Activated T-cell treated with anti-CD3 and anti-CD28 coated beads, Interleukin-2, amount 50 U/mL, for 24 hours (primary cell): ENCODE measurements around the gene LDLRAD1.

Experiments used
- DNase-seq: peaks from one replicate; pipeline ENCODE4 v3.0.0-alpha.2; 2020
- H3K27ac Mint-ChIP-seq: 2 replicates; pipeline ENCODE4 v1.8.0; 2020; ENCODE audit warnings: mild to moderate bottlenecking, mixed read lengths
- H3K27me3 Mint-ChIP-seq: 2 replicates; pipeline ENCODE4 v1.8.0; 2020; ENCODE audit warnings: mixed read lengths
- H3K36me3 Mint-ChIP-seq: 2 replicates; pipeline ENCODE4 v1.8.0; 2020; ENCODE audit warnings: low read depth, mixed read lengths
- H3K4me1 Mint-ChIP-seq: 2 replicates; pipeline ENCODE4 v1.8.0; 2020; ENCODE audit warnings: low read depth, mixed read lengths
- H3K4me3 Mint-ChIP-seq: 2 replicates; pipeline ENCODE4 v1.8.0; 2020; ENCODE audit warnings: mild to moderate bottlenecking, moderate library complexity, mixed read lengths
- H3K9me3 Mint-ChIP-seq: 2 replicates; pipeline ENCODE4 v1.8.0; 2020; ENCODE audit warnings: mixed read lengths

Gene LDLRAD1

GRCh38 chr1:53959664-53960250 is 58.2 kb downstream of the LDLRAD1 start:
- Mint-ChIP-seq H3K4me1 (peaks cover 10% of the 10 kb centered on the region), H3K4me3 (no peak overlapping the region), H3K27ac (no peak overlapping the region), H3K36me3 (peaks cover 81% of the 10 kb centered on the region), H3K27me3 (no peaks in the 10 kb centered on the region), H3K9me3 (no peaks in the 10 kb centered on the region)
- no peak for DNase-seq
